ENCODE data around the gene ANKS1B.

ANKS1B gene

DNA sequence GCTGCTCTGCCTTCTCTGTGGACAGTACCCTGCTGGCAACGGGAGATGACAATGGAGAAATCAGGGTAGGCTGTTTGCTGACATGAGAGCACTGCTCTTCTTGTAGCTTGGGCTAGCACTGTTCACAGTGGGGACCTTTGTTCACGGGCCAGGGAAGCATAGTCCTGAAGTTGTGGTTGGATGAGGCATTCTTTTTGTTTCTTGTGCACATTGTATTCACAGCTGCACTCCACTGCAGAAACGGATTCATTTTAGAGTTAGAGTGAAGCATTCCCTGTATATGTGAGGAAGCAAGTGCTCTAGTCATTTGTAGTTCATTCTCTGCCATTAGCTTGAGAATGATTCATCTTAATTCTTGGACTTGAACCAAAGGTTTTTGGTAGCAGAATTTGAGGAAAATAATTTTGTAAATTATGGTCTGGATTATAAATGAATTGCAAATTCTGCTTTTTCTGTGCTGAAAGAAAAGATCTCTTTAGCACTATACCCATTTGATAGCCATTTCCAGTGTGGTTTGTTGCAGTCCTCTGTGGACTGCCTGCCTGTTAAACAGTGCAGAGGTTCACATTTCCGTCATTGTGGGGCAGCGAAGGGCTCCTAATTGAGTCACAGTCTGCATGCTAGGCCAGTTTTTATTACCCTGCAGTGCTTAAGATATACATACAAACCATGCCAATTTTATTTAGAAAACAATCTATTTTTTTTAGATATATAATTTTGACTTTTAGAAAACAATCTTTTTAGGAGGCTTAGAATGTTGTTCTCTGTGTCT is 1259.1 kb downstream of the ANKS1B start:
- H3K36me3 ChIP-seq (ENCODE audit: insufficient read depth, low read length): peaks cover 39% of the 10 kb centered on the region; the same call in 1 of the 2 replicates
- H3K9ac ChIP-seq (ENCODE audit: low read depth, low read length, poor library complexity, severe bottlenecking): no peak overlapping the region
- no peaks in the 10 kb centered on the region for H3K79me2 ChIP-seq (ENCODE audit: insufficient read depth, low read length)
- H3K9me2 ChIP-seq (replicated peaks; ENCODE audit: low read depth, low read length): no peaks in the 10 kb centered on the region
- H3K4me2 ChIP-seq (ENCODE audit: low read depth, low read length, poor library complexity, severe bottlenecking): no peak overlapping the region
- H3K27me3 ChIP-seq (ENCODE audit: insufficient read depth, low read length, poor library complexity, severe bottlenecking): no peaks in the 10 kb centered on the region
- H2AFZ ChIP-seq (ENCODE audit: low read length): no peak overlapping the region
- TF ChIP-seq EZH2phosphoT487 (IDR thresholded peaks at IDR 0.05; ENCODE audit: borderline replicate concordance): no peak
- TF ChIP-seq, protein P1, sequence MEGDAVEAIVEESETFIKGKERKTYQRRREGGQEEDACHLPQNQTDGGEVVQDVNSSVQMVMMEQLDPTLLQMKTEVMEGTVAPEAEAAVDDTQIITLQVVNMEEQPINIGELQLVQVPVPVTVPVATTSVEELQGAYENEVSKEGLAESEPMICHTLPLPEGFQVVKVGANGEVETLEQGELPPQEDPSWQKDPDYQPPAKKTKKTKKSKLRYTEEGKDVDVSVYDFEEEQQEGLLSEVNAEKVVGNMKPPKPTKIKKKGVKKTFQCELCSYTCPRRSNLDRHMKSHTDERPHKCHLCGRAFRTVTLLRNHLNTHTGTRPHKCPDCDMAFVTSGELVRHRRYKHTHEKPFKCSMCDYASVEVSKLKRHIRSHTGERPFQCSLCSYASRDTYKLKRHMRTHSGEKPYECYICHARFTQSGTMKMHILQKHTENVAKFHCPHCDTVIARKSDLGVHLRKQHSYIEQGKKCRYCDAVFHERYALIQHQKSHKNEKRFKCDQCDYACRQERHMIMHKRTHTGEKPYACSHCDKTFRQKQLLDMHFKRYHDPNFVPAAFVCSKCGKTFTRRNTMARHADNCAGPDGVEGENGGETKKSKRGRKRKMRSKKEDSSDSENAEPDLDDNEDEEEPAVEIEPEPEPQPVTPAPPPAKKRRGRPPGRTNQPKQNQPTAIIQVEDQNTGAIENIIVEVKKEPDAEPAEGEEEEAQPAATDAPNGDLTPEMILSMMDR (conservative IDR thresholded peaks at IDR 0.05; ENCODE audit: low read length): peak; percentile 58
- no peaks in the 10 kb centered on the region for H3F3A ChIP-seq (ENCODE audit: low read depth)
- no peaks in the 10 kb centered on the region for H3K4me1 ChIP-seq (ENCODE audit: insufficient read depth, low read length, poor library complexity, severe bottlenecking)
- no peak overlapping the region for H3K4me3 ChIP-seq (ENCODE audit: low read length, poor library complexity, severe bottlenecking)
- no peaks in the 10 kb centered on the region for H3K9me3 ChIP-seq (ENCODE audit: insufficient read depth, low read depth, low read length)
- no peaks in the 10 kb centered on the region for H4K20me1 ChIP-seq (ENCODE audit: insufficient read depth, low read length, poor library complexity, severe bottlenecking)

DNA sequence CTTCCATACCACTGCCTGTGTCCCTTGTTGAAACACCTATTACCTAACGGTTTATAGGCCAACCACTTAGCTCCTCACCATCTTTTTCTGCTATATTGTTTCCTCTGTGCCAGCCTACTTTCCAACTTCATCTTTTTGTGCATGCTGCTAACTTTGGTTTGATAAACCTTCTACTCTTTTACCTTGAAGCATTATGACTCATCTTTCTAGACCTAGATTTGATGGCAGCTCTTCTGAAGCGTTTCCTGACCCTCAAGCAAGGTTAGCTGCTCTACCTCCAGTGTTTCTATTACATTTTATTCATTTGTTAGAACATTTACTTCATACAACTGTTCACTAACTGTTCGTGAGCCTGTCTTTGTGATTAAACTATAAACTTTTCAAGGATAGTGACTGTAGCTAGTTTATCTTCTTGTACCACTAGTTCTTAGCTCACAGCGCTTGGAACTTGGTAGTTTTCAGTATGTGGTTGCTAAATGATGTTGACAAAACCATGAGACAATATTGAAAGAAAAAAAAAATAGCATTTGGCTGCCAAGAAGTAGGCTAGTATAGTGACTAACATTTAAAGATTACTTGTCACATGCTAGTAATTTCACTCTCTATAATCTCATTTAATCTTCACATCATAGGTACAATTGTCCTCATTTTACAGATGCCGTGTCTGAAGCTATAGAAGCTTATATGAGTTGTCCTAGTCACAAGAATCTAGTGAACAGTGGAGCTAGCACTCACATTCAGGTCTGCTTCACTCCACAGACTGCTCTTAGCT is 1260.2 kb downstream of the ANKS1B start:
- no peaks in the 10 kb centered on the region for H3F3A ChIP-seq (ENCODE audit: low read depth)
- H3K9ac ChIP-seq (ENCODE audit: low read depth, low read length, poor library complexity, severe bottlenecking): no peak overlapping the region
- no peaks in the 10 kb centered on the region for H3K27me3 ChIP-seq (ENCODE audit: insufficient read depth, low read length, poor library complexity, severe bottlenecking)
- no peaks in the 10 kb centered on the region for H3K9me2 ChIP-seq (replicated peaks; ENCODE audit: low read depth, low read length)
- H3K4me2 ChIP-seq (ENCODE audit: low read depth, low read length, poor library complexity, severe bottlenecking): no peak overlapping the region
- no peaks in the 10 kb centered on the region for H3K4me1 ChIP-seq (ENCODE audit: insufficient read depth, low read length, poor library complexity, severe bottlenecking)
- no peaks in the 10 kb centered on the region for H4K20me1 ChIP-seq (ENCODE audit: insufficient read depth, low read length, poor library complexity, severe bottlenecking)
- no peaks in the 10 kb centered on the region for H3K9me3 ChIP-seq (ENCODE audit: insufficient read depth, low read depth, low read length)
- no peak overlapping the region for H2AFZ ChIP-seq (ENCODE audit: low read length)
- H3K79me2 ChIP-seq (ENCODE audit: insufficient read depth, low read length): no peaks in the 10 kb centered on the region
- H3K36me3 ChIP-seq (ENCODE audit: insufficient read depth, low read length): peaks cover 39% of the 10 kb centered on the region; the same call in 1 of the 2 replicates
- TF ChIP-seq EZH2phosphoT487 (IDR thresholded peaks at IDR 0.05; ENCODE audit: borderline replicate concordance): no peak
- TF ChIP-seq, protein P1 (conservative IDR thresholded peaks at IDR 0.05; ENCODE audit: low read length): no peak
- no peak overlapping the region for H3K4me3 ChIP-seq (ENCODE audit: low read length, poor library complexity, severe bottlenecking)

DNA sequence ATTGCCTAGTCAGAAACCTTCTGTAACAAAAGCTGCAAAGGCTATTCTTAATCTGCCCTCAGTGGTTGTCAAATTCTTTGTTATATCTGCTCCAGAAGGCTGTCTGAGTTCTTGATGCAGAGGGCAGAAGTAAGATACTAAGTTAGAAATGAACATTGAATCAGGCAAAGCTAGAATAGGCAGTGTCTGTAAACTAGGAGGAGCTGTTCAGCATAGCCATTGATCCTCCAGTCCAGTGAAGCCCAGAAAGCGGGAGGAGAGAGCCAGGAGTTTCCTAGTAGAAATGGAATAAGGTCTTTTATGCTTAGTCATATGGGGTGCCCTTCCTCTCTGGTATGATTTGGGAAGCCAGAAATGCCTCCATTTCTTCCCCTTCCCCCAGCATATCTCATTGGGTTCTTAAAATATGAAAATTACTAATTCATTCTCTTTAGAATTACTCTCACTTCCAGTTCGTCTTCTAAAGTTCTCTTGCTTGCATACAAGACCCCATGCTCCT is 1263.5 kb downstream of the ANKS1B start:
- H3K4me3 ChIP-seq (ENCODE audit: low read length, poor library complexity, severe bottlenecking): no peak overlapping the region
- no peaks in the 10 kb centered on the region for H3K4me1 ChIP-seq (ENCODE audit: insufficient read depth, low read length, poor library complexity, severe bottlenecking)
- no peaks in the 10 kb centered on the region for H3K9me3 ChIP-seq (ENCODE audit: insufficient read depth, low read depth, low read length)
- no peaks in the 10 kb centered on the region for H3K27me3 ChIP-seq (ENCODE audit: insufficient read depth, low read length, poor library complexity, severe bottlenecking)
- peaks cover 19% of the 10 kb centered on the region; the same call in 1 of the 2 replicates for H3K36me3 ChIP-seq (ENCODE audit: insufficient read depth, low read length)
- H3K9me2 ChIP-seq (replicated peaks; ENCODE audit: low read depth, low read length): no peaks in the 10 kb centered on the region
- H2AFZ ChIP-seq (ENCODE audit: low read length): no peak overlapping the region
- no peak overlapping the region for H3K4me2 ChIP-seq (ENCODE audit: low read depth, low read length, poor library complexity, severe bottlenecking)
- H3K79me2 ChIP-seq (ENCODE audit: insufficient read depth, low read length): no peaks in the 10 kb centered on the region
- H4K20me1 ChIP-seq (ENCODE audit: insufficient read depth, low read length, poor library complexity, severe bottlenecking): no peaks in the 10 kb centered on the region
- H3K9ac ChIP-seq (ENCODE audit: low read depth, low read length, poor library complexity, severe bottlenecking): no peak overlapping the region
- no peak for TF ChIP-seq EZH2phosphoT487 (IDR thresholded peaks at IDR 0.05; ENCODE audit: borderline replicate concordance)
- TF ChIP-seq, protein P1 (conservative IDR thresholded peaks at IDR 0.05; ENCODE audit: low read length): no peak
- H3F3A ChIP-seq (ENCODE audit: low read depth): no peaks in the 10 kb centered on the region
